Osteocyte (in vitro differentiated cells): Measurements from ENCODE around the gene BCAT1. TPM values are rescaled to one million over a fixed set of nuclear protein-coding genes. Genes with fewer than 3 reads are reported as not detected.
"Not testable (repeated sequence)": the region's sequence is repeated elsewhere in the genome, so short reads cannot be mapped to it uniquely, and the experiment has no call there.

Experiments used
- DNase-seq: peaks from one replicate; pipeline ENCODE4 v3.0.0; 2021; ENCODE audit warnings: mixed read lengths; ENCODE audit not compliant: unreplicated experiment; ENCODE audit errors: extremely low spot score
- H3K27ac Mint-ChIP-seq: one replicate; pipeline ENCODE4 v1.8.0; 2021; ENCODE audit warnings: mild to moderate bottlenecking, mixed read lengths; ENCODE audit not compliant: unreplicated experiment
- H3K27me3 Mint-ChIP-seq: one replicate; pipeline ENCODE4 v1.8.0; 2021; ENCODE audit warnings: mixed read lengths; ENCODE audit not compliant: unreplicated experiment
- H3K36me3 Mint-ChIP-seq: one replicate; pipeline ENCODE4 v1.8.0; 2021; ENCODE audit warnings: mixed read lengths; ENCODE audit not compliant: unreplicated experiment
- H3K4me1 Mint-ChIP-seq: one replicate; pipeline ENCODE4 v1.8.0; 2021; ENCODE audit warnings: mixed read lengths; ENCODE audit not compliant: unreplicated experiment
- H3K4me3 Mint-ChIP-seq: one replicate; pipeline ENCODE4 v1.8.0; 2021; ENCODE audit warnings: mild to moderate bottlenecking, moderate library complexity, mixed read lengths; ENCODE audit not compliant: unreplicated experiment
- H3K9me3 Mint-ChIP-seq: one replicate; pipeline ENCODE4 v1.8.0; 2021; ENCODE audit warnings: mixed read lengths; ENCODE audit not compliant: unreplicated experiment
- CTCF ChIP-seq: fragments of 200-600 bp; sonication (generic); IDR thresholded peaks from 2 replicates; pipeline ENCODE4 v1.5.0; 2021; ENCODE audit warnings: antibody characterized with exemption, mild to moderate bottlenecking, moderate library complexity
- total RNA-seq: library from RNA; stranded (reverse); gene quantifications from 2 replicates; pipeline ENCODE4 v1.2.1, GENCODE V29; 2021

BCAT1 gene
- total RNA-seq, 1 donor from 2014 or later = 155 TPM

- TF ChIP-seq CTCF = no peak
- peaks cover 13% of the 10 kb centered on the region for H3K36me3 Mint-ChIP-seq
- peaks cover 24% of the 10 kb centered on the region for H3K4me1 Mint-ChIP-seq
- no peak overlapping the region for H3K27ac Mint-ChIP-seq
- no peak for DNase-seq
- H3K9me3 Mint-ChIP-seq = peaks cover 8% of the 10 kb centered on the region
- H3K27me3 Mint-ChIP-seq = no peaks in the 10 kb centered on the region
- H3K4me3 Mint-ChIP-seq = no peak overlapping the region
These were observed 20.8 kb downstream of the BCAT1 start for GRCh38 chr12:24928131-24928530.

- not testable (repeated sequence) for H3K4me3 Mint-ChIP-seq, H3K27me3 Mint-ChIP-seq, H3K36me3 Mint-ChIP-seq, H3K27ac Mint-ChIP-seq, DNase-seq, H3K9me3 Mint-ChIP-seq
- peaks cover 44% of the 10 kb centered on the region for H3K4me1 Mint-ChIP-seq
These were observed 22.8 kb downstream of the BCAT1 start for GRCh38 chr12:24926080-24926479.

- DNase-seq = no peak
- no peak overlapping the region for H3K4me3 Mint-ChIP-seq
- TF ChIP-seq CTCF = no peak
- peak overlapping the region; percentile 70 for H3K27ac Mint-ChIP-seq
- H3K9me3 Mint-ChIP-seq = no peaks in the 10 kb centered on the region
- H3K27me3 Mint-ChIP-seq = no peaks in the 10 kb centered on the region
- peaks cover 38% of the 10 kb centered on the region for H3K4me1 Mint-ChIP-seq
- peaks cover 6% of the 10 kb centered on the region for H3K36me3 Mint-ChIP-seq
These were observed 26.8 kb downstream of the BCAT1 start for GRCh38 chr12:24922090-24922489.

GRCh38 chr12:24921251-24922038, 27.5 kb downstream of the BCAT1 start:
- Mint-ChIP-seq H3K9me3 (no peaks in the 10 kb centered on the region), H3K36me3 (peaks cover 2% of the 10 kb centered on the region), H3K4me1 (peaks cover 38% of the 10 kb centered on the region), H3K4me3 (no peak overlapping the region), H3K27ac (peak overlapping the region; percentile 70), H3K27me3 (no peaks in the 10 kb centered on the region)
- TF ChIP-seq CTCF = no peak
- DNase-seq = no peak

- H3K4me1 Mint-ChIP-seq = peaks cover 38% of the 10 kb centered on the region
- H3K27ac Mint-ChIP-seq = peak overlapping the region; percentile 29
- DNase-seq = no peak
- no peaks in the 10 kb centered on the region for H3K27me3 Mint-ChIP-seq
- TF ChIP-seq CTCF = no peak
- no peaks in the 10 kb centered on the region for H3K9me3 Mint-ChIP-seq
- peaks cover 3% of the 10 kb centered on the region for H3K36me3 Mint-ChIP-seq
- no peak overlapping the region for H3K4me3 Mint-ChIP-seq
These were observed 28.8 kb downstream of the BCAT1 start for GRCh38 chr12:24920141-24920540.
